Neural cell (in vitro differentiated cells): ENCODE measurements around the gene PRKCE.

ENCODE experiments used
- CTCF ChIP-seq: fragments of 450-650 bp; IDR thresholded peaks from 2 replicates; pipeline ENCODE4 v1.5.1; 2014; ENCODE audit warnings: antibody characterized with exemption, mild to moderate bottlenecking, moderate library complexity; ENCODE audit not compliant: poor library complexity, severe bottlenecking
- EP300 ChIP-seq: fragments of 450-650 bp; conservative IDR thresholded peaks from 2 replicates; pipeline ENCODE4 v1.6.1; 2014; ENCODE audit warnings: antibody characterized with exemption, mild to moderate bottlenecking, moderate library complexity; ENCODE audit not compliant: poor library complexity, severe bottlenecking
- POLR2AphosphoS5 ChIP-seq: IDR thresholded peaks from 2 replicates; pipeline ENCODE4 v1.6.1; 2012
- RAD21 ChIP-seq: fragments of 450-650 bp; conservative IDR thresholded peaks from 2 replicates; pipeline ENCODE4 v1.6.1; 2014; ENCODE audit warnings: antibody characterized with exemption, mild to moderate bottlenecking, moderate library complexity
- REST ChIP-seq: IDR thresholded peaks from 2 replicates; pipeline ENCODE4 v1.6.1; 2012; ENCODE audit warnings: borderline replicate concordance
- SMC3 ChIP-seq: fragments of 450-650 bp; conservative IDR thresholded peaks from 2 replicates; pipeline ENCODE4 v1.6.1; 2014; ENCODE audit warnings: antibody characterized with exemption, mild to moderate bottlenecking, moderate library complexity; ENCODE audit not compliant: poor library complexity
- TAF1 ChIP-seq: IDR thresholded peaks from 2 replicates; pipeline ENCODE4 v1.6.1; 2012; ENCODE audit warnings: low read depth

GRCh38 chr2:45892757-45893156 lies 241.3 kb downstream of the PRKCE start:
- TF ChIP-seq CTCF (no peak), EP300 (no peak), TAF1 (no peak), POLR2AphosphoS5 (no peak), RAD21 (no peak), REST (no peak), SMC3 (no peak)
